BJ (cell line): Measurements from ENCODE around the gene FARP2. TPM values are rescaled to one million over a fixed set of nuclear protein-coding genes. Genes with fewer than 3 reads are reported as not detected.
"Not testable (repeated sequence)": the region's sequence is repeated elsewhere in the genome, so short reads cannot be mapped to it uniquely, and the experiment has no call there.

Source experiments
- CTCF ChIA-PET: fragments of 350-600 bp; formaldehyde crosslinking; extraction: SDS; loops from one replicate; lab custom pipeline; 2021; ENCODE audit warnings: antibody characterized with exemption, inconsistent platforms; lab: Yijun Ruan, JAX
- POLR2A ChIA-PET: fragments of 300-600 bp; sonication (Branson Sonifier 250); formaldehyde crosslinking; extraction: SDS; loops from one replicate; lab custom pipeline; 2021; ENCODE audit warnings: antibody characterized with exemption; lab: Charles Lee
- DNase-seq: peaks from one replicate; pipeline ENCODE4 v3.0.0-alpha.2; 2011; ENCODE audit warnings: low read depth
- H3K27me3 ChIP-seq: 2 replicates; pipeline ENCODE4 v1.6.0; 2011; ENCODE audit warnings: low read length; ENCODE audit not compliant: control insufficient read depth, insufficient read depth
- H3K36me3 ChIP-seq: 2 replicates; pipeline ENCODE4 v1.5.1; 2011; ENCODE audit warnings: low read length; ENCODE audit not compliant: control insufficient read depth, insufficient read depth
- H3K4me3 ChIP-seq: 2 replicates; pipeline ENCODE4 v1.5.1; 2011; ENCODE audit warnings: low read depth, mild to moderate bottlenecking, control low read depth, low read length
- polyA plus RNA-seq: library from polyadenylated mRNA; depleted of rRNA; stranded (reverse); fragments of >200 nt; gene quantifications from 2 replicates; pipeline ENCODE4 v1.2.3, GENCODE V29; 2011
- TF ChIP-seq, protein P1 (sequence below): IDR thresholded peaks from 2 replicates; pipeline ENCODE4 v1.5.1; 2011; ENCODE audit warnings: low read depth, mild to moderate bottlenecking, control low read depth, inconsistent platforms, low read length, moderate library complexity; ENCODE audit not compliant: insufficient read depth

The FARP2 gene
- polyA plus RNA-seq, 1 experiment = 28.7 TPM

DNA sequence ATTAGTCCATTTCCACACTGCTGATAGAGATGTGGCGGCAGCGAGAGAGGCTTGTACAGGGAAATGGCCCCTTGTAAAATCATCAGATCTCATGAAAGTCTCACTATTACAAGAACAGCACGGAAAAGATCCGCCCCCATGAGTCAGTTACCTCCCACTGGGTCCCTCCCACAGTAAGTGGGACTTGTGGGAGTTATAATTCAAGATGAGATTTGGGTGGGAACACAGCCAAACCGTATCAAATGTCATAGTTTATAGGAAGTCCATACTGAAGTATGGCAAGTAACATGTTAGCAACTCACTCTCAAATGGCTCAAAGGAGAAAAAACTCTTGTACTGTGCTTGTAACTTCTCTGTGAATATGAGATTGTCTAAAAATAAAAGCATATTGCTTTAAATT, 56.1 kb downstream of the FARP2 start:
- Histone ChIP-seq H3K4me3 (no peak overlapping the region), H3K36me3 (peaks cover 10% of the 10 kb centered on the region), H3K27me3 (no peaks in the 10 kb centered on the region)
- ChIA-PET POLR2A (no interaction called here), CTCF (interaction anchor here (1.6 kb wide), 1 partner anchor 20 kb away, joined by 3 read pairs; no protein-coding TSS in a partner anchor)
- peak; percentile 37 for DNase-seq
- TF ChIP-seq, protein P1, sequence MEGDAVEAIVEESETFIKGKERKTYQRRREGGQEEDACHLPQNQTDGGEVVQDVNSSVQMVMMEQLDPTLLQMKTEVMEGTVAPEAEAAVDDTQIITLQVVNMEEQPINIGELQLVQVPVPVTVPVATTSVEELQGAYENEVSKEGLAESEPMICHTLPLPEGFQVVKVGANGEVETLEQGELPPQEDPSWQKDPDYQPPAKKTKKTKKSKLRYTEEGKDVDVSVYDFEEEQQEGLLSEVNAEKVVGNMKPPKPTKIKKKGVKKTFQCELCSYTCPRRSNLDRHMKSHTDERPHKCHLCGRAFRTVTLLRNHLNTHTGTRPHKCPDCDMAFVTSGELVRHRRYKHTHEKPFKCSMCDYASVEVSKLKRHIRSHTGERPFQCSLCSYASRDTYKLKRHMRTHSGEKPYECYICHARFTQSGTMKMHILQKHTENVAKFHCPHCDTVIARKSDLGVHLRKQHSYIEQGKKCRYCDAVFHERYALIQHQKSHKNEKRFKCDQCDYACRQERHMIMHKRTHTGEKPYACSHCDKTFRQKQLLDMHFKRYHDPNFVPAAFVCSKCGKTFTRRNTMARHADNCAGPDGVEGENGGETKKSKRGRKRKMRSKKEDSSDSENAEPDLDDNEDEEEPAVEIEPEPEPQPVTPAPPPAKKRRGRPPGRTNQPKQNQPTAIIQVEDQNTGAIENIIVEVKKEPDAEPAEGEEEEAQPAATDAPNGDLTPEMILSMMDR = no peak

DNA sequence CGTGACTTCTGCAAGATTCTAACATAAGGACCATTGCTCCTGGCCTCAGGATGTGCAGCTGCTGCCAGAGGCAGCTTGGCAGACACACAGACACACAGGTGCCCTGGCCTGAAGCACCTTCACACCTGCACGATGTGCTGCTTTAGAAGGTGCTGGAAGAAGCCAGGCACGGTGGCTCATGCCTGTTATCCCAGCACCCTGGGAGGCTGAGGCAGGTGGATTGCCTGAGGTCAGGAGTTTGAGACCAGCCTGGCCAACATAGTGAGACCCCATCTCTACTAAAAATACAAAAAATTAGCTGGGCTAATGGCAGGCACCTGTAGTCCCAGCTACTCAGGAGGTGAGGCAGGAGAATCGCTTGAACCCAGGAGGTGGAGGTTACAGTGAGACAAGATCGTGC, 57.4 kb downstream of the FARP2 start:
- H3K27me3 ChIP-seq, POLR2A ChIA-PET, H3K4me3 ChIP-seq, DNase-seq: not testable (repeated sequence)
- CTCF ChIA-PET = interaction anchor here (1.1 to 1.6 kb wide), 2 partner anchors 22 to 29 kb away, joined by 3 read pairs; no protein-coding TSS in a partner anchor
- H3K36me3 ChIP-seq = peaks cover 14% of the 10 kb centered on the region

DNA sequence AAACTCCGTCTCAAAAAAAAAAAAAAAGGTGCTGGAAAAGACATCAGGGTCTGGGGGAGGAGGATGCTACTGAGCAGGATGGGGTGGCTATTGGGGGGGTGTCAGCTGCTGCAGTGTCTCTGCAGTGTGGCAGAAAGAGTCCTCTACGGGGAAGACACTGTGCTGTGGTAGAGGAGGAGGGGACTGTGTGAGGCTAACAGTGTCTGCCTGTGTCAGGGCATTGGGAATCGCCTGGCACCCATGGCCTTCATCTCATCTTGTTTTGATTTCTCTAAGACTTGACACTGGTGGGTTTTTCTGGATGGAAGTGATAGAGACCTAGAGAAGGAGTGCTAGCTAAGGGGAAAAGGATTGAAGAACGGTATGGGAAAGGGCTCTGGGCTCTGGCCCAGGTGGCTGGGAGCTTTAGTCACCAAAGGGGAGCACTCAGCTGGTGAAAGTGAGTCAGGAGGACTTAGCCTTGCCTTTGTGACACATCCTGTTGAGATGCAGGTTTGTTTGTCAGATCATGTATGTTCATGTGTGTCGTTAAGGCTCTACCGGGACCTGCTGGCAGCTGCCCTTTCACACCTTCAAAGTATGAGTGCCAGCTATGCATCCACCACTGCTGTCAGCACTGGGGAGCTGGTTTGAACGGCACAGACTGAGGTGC, 58.0 kb downstream of the FARP2 start:
- DNase-seq = no peak
- Histone ChIP-seq H3K4me3 (no peak overlapping the region), H3K36me3 (peaks cover 14% of the 10 kb centered on the region), H3K27me3 (no peaks in the 10 kb centered on the region)
- ChIA-PET CTCF (interaction anchor here (1.1 kb wide), 1 partner anchor 28 kb away, joined by 3 read pairs; no protein-coding TSS in a partner anchor), POLR2A (no interaction called here)
- TF ChIP-seq, protein P1 = no peak

DNA sequence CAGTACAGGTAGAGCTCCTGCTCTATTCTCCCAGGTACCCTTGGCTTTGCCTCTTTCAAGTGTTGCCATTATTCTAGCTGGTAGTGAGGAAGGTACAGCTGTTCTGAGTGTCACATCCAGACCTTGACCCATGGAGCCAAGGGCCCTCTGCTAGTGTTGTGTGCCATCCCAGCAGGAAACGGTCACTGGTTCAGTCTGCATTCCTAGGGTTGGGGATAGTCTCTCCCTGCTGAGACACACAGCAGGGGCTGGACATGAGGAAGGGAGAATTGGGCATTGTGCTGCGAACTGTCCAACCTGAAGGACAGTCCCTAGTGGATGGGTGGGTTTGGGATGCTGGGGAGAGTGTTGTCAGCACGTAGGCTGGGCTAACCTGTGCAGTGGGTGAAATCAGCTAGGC, 59.1 kb downstream of the FARP2 start:
- Histone ChIP-seq H3K27me3 (no peaks in the 10 kb centered on the region), H3K4me3 (no peak overlapping the region), H3K36me3 (peaks cover 14% of the 10 kb centered on the region)
- TF ChIP-seq, protein P1 = no peak
- POLR2A ChIA-PET = no interaction called here
- CTCF ChIA-PET = no interaction called here
- no peak for DNase-seq

DNA sequence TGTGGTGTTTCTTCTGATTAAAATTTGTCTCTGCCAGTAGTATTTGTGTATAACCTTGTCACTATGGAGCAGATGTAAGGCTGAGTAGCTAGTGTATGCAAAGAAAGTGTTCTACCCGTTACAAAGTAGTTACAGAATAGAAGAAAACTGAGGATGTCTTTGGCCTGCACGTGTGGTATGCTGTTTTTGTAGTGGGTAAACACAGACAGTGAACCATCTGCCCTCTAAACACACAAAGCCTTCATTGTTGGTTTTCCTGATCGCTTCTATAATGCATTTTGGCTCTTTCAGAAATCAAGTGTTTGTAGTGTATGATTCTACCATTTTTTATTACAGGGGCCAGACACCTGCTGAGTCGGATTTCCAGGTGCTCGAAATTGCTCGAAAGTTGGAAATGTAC, 61.5 kb downstream of the FARP2 start:
- TF ChIP-seq, protein P1 = no peak
- H3K4me3 ChIP-seq = no peak overlapping the region
- no peak for DNase-seq
- H3K27me3 ChIP-seq = no peaks in the 10 kb centered on the region
- peaks cover 12% of the 10 kb centered on the region for H3K36me3 ChIP-seq
- ChIA-PET POLR2A (interaction anchor here (0.6 kb wide), 1 partner anchor 21 kb away, joined by 5 read pairs; no protein-coding TSS in a partner anchor), CTCF (no interaction called here)
